ENCODE data around the gene ROBO1.

Gene ROBO1

GRCh38 chr3:79767905-79768267, at the start of gene ROBO1:
ROBO1 (minus strand) TSS chr3:79767998.
- peak within 1 kb of the TSS; percentile 57 for H3K4me3 ChIP-seq (ENCODE audit: low read depth, low read length)
- in situ Hi-C loops (cut with HindIII; ENCODE audit: low sequenced_read_pairs): no loop called here
- peak; percentile 50 for DNase-seq (ENCODE audit: low read depth, low spot score)
- TF ChIP-seq, protein P1, sequence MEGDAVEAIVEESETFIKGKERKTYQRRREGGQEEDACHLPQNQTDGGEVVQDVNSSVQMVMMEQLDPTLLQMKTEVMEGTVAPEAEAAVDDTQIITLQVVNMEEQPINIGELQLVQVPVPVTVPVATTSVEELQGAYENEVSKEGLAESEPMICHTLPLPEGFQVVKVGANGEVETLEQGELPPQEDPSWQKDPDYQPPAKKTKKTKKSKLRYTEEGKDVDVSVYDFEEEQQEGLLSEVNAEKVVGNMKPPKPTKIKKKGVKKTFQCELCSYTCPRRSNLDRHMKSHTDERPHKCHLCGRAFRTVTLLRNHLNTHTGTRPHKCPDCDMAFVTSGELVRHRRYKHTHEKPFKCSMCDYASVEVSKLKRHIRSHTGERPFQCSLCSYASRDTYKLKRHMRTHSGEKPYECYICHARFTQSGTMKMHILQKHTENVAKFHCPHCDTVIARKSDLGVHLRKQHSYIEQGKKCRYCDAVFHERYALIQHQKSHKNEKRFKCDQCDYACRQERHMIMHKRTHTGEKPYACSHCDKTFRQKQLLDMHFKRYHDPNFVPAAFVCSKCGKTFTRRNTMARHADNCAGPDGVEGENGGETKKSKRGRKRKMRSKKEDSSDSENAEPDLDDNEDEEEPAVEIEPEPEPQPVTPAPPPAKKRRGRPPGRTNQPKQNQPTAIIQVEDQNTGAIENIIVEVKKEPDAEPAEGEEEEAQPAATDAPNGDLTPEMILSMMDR (IDR thresholded peaks at IDR 0.05; ENCODE audit: low read depth, low read length): no peak

- in situ Hi-C loops (cut with HindIII; ENCODE audit: low sequenced_read_pairs): no loop called here
- no peak overlapping the region for H3K4me3 ChIP-seq (ENCODE audit: low read depth, low read length)
- no peak for DNase-seq (ENCODE audit: low read depth, low spot score)
- TF ChIP-seq, protein P1 (IDR thresholded peaks at IDR 0.05; ENCODE audit: low read depth, low read length): no peak
Observed at GRCh38 chr3:79817224-79817623, 49.4 kb upstream of the ROBO1 start.

- in situ Hi-C loops (cut with HindIII; ENCODE audit: low sequenced_read_pairs): no loop called here
- TF ChIP-seq, protein P1 (IDR thresholded peaks at IDR 0.05; ENCODE audit: low read depth, low read length): no peak
- no peak for DNase-seq (ENCODE audit: low read depth, low spot score)
- H3K4me3 ChIP-seq (ENCODE audit: low read depth, low read length): no peak overlapping the region
Observed at GRCh38 chr3:79815478-79815877, 47.7 kb upstream of the ROBO1 start.

DNA sequence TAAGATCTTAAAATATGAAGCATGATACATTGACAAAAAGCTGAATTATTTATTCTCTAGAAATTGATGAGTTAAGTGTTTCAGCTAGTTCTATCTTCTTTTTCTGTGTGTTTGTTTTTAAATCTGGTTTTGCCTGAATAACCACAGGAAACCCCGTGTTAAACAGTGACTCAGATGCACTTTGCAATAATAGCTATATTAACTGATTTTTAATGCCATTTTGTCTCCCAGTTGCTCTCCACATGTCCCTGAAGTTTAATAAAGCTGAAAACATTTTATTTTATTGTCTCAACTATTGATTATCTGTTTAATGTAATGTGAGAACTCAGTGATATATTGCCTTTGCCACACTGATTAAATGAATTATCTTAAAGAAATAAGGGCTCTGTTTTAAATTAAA, 42.8 kb upstream of the ROBO1 start:
- TF ChIP-seq, protein P1 (IDR thresholded peaks at IDR 0.05; ENCODE audit: low read depth, low read length): no peak
- in situ Hi-C loops (cut with HindIII; ENCODE audit: low sequenced_read_pairs): no loop called here
- DNase-seq (ENCODE audit: low read depth, low spot score): peak; percentile 22
- H3K4me3 ChIP-seq (ENCODE audit: low read depth, low read length): no peak overlapping the region

DNA sequence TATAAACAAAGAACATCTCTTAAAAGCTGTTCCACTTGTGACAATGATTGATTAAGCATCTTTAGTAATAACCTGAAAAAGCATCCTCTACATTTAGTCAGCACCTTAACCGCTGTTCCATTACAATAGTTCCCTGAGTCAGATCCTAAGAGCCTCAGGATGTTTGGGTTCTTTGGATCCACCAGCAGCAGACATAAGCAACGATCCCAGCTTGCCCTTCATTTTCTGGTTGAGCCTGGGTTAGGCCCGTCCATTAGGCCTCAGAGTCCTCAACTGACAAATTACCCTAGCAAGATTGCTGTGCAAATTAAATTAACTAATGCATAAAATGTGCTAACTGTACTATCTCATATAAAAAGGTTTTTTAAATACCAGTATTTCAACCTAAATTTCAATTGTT, 42.3 kb upstream of the ROBO1 start:
- TF ChIP-seq, protein P1 (IDR thresholded peaks at IDR 0.05; ENCODE audit: low read depth, low read length): no peak
- in situ Hi-C loops (cut with HindIII; ENCODE audit: low sequenced_read_pairs): no loop called here
- no peak for DNase-seq (ENCODE audit: low read depth, low spot score)
- no peak overlapping the region for H3K4me3 ChIP-seq (ENCODE audit: low read depth, low read length)

DNA sequence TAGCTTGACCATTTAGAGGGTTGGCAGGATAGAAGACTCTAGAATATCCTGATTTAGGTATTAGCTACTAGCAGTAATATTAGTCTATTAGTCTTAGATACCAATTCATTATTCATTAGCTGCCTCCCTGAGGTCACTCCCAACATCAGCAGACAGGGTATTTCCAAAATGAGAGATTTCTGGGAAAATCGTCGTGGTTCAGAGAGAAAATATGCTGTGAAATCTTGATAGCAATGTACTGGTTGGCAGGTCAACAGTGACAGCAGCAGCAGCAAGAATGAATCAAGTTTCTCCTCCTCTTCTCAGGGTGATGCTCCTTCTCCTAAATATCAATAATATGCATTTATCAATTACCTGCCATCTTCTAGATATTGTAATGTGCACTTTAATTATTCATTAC, 41.3 kb upstream of the ROBO1 start:
- no peak overlapping the region for H3K4me3 ChIP-seq (ENCODE audit: low read depth, low read length)
- TF ChIP-seq, protein P1 (IDR thresholded peaks at IDR 0.05; ENCODE audit: low read depth, low read length): no peak
- DNase-seq (ENCODE audit: low read depth, low spot score): no peak
- in situ Hi-C loops (cut with HindIII; ENCODE audit: low sequenced_read_pairs): no loop called here

DNA sequence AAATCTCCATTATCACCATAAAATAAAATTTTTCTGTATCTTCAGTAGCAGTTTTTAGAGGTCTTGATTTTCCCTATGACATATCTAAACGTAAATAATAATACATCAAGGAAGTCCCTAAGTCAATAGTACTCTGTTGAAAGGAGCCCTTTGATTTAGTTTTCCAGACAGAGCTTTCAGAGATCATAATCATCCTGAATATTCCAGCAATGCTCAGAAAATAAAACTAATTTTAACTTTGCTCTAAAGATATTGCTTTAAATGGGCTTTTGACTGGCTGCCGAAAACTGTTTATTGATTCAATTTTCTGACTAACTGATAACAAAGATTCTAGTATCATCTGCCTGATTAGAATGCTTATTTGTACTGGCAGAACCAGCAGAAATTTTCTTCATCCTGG, 40.7 kb upstream of the ROBO1 start:
- H3K4me3 ChIP-seq (ENCODE audit: low read depth, low read length): no peak overlapping the region
- no peak for DNase-seq (ENCODE audit: low read depth, low spot score)
- TF ChIP-seq, protein P1 (IDR thresholded peaks at IDR 0.05; ENCODE audit: low read depth, low read length): no peak
- in situ Hi-C loops (cut with HindIII; ENCODE audit: low sequenced_read_pairs): no loop called here
